Testis (tissue), 2 donors: ENCODE data around the gene KLRF2.

Experiments
- POLR2A ChIP-seq: fragments of 450-650 bp; IDR thresholded peaks from one replicate; pipeline ENCODE4 v1.6.1; 2017; ENCODE audit warnings: antibody characterized with exemption, mild to moderate bottlenecking, moderate library complexity
- TF ChIP-seq, protein P1 (sequence below), 3 experiments: fragments of 450-650 bp in 2 of 3; fragments of 200-600 bp in 1 of 3; sonication (generic) in 1 of 3; IDR thresholded peaks; one replicate each; pipeline ENCODE4 v1.5.1; 2016 to 2019; ENCODE audit warnings: antibody characterized with exemption in 3 of 3, mild to moderate bottlenecking in 2 of 3, moderate library complexity in 1 of 3

DNA sequence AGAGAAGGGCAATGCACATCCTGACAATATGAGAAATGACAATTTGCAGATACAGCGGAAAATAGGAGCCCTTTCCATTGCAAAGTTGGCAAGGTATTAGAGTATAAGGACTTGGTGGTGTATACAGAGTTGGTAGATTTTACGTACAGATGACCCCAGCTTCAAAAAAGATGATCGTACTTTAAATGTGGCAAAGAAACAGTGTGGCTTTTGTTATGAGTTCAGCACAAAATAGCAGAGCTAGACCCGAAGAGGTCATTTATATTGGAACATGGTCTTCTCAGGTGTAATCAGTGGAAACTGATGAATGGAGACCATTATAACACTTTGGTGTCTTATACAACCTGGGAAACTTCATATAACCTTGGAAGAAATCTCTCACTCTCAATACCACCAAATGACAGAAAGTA is 14.4 kb upstream of the KLRF2 start:
- TF ChIP-seq, protein P1, sequence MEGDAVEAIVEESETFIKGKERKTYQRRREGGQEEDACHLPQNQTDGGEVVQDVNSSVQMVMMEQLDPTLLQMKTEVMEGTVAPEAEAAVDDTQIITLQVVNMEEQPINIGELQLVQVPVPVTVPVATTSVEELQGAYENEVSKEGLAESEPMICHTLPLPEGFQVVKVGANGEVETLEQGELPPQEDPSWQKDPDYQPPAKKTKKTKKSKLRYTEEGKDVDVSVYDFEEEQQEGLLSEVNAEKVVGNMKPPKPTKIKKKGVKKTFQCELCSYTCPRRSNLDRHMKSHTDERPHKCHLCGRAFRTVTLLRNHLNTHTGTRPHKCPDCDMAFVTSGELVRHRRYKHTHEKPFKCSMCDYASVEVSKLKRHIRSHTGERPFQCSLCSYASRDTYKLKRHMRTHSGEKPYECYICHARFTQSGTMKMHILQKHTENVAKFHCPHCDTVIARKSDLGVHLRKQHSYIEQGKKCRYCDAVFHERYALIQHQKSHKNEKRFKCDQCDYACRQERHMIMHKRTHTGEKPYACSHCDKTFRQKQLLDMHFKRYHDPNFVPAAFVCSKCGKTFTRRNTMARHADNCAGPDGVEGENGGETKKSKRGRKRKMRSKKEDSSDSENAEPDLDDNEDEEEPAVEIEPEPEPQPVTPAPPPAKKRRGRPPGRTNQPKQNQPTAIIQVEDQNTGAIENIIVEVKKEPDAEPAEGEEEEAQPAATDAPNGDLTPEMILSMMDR (IDR thresholded peaks at IDR 0.05): no peak
- no peak for TF ChIP-seq POLR2A
